ENCODE results near the gene CAMSAP2. TPM values are rescaled to one million over a fixed set of nuclear protein-coding genes. Genes with fewer than 3 reads are reported as not detected.

CAMSAP2 gene
- total RNA-seq, 1 experiment from 2014 or later, result 20.7 TPM

GRCh38 chr1:200904772-200905171, 166.1 kb downstream of the CAMSAP2 start:
- ChIA-PET CTCF (interaction anchor here (1.0 kb wide), 3 partner anchors 11 to 346 kb away, joined by 3 read pairs; no protein-coding TSS in a partner anchor), POLR2A (interaction anchor here (0.6 to 1.5 kb wide), 3 partner anchors 12 to 290 kb away, joined by 3 to 8 read pairs (median 8); no protein-coding TSS in a partner anchor)
- ATAC-seq, result no peak
- no peak for DNase-seq (ENCODE audit: low spot score)
- no peak overlapping the region for H3K27ac Mint-ChIP-seq
- H3K4me3 Mint-ChIP-seq, result no peak overlapping the region
- TF ChIP-seq ZNF671 (CRISPR knock-in tag; IDR thresholded peaks at IDR 0.05) (no peak), GRHL2 (CRISPR knock-in tag; IDR thresholded peaks at IDR 0.05; ENCODE audit: insufficient replicate concordance, severe bottlenecking) (no peak), ZNF423 (CRISPR knock-in tag; IDR thresholded peaks at IDR 0.05) (no peak), ESRRA (CRISPR knock-in tag; IDR thresholded peaks at IDR 0.05; ENCODE audit: borderline replicate concordance) (no peak), FOXK1 (CRISPR knock-in tag; IDR thresholded peaks at IDR 0.05) (no peak)
- no peaks in the 10 kb centered on the region for H3K27me3 Mint-ChIP-seq (ENCODE audit: low read depth)
- no peaks in the 10 kb centered on the region for H3K9me3 Mint-ChIP-seq
- no peaks in the 10 kb centered on the region for H3K4me1 Mint-ChIP-seq
- H3K36me3 Mint-ChIP-seq, result peaks cover 38% of the 10 kb centered on the region

GRCh38 chr1:200905411-200906052, 166.8 kb downstream of the CAMSAP2 start:
- no peak overlapping the region for H3K27ac Mint-ChIP-seq
- H3K27me3 Mint-ChIP-seq (ENCODE audit: low read depth), result no peaks in the 10 kb centered on the region
- POLR2A ChIA-PET, result interaction anchor here (1.0 kb wide), 1 partner anchor 13 kb away, joined by 3 read pairs; no protein-coding TSS in a partner anchor
- H3K4me3 Mint-ChIP-seq, result no peak overlapping the region
- DNase-seq (ENCODE audit: low spot score) (no peak), ATAC-seq (no peak)
- TF ChIP-seq ZBTB21 (CRISPR knock-in tag; IDR thresholded peaks at IDR 0.05; ENCODE audit: borderline replicate concordance) (no peak), PREB (CRISPR knock-in tag; IDR thresholded peaks at IDR 0.05; ENCODE audit: borderline replicate concordance) (no peak), HMGA2 (CRISPR knock-in tag; IDR thresholded peaks at IDR 0.05) (no peak), NFE2L1 (CRISPR knock-in tag; IDR thresholded peaks at IDR 0.05) (no peak), OVOL2 (CRISPR knock-in tag; IDR thresholded peaks at IDR 0.05; ENCODE audit: borderline replicate concordance) (no peak), E2F5 (CRISPR knock-in tag; IDR thresholded peaks at IDR 0.05) (no peak), MYBL2 (CRISPR knock-in tag; IDR thresholded peaks at IDR 0.05) (no peak), GABPB1 (CRISPR knock-in tag; IDR thresholded peaks at IDR 0.05) (no peak), TEAD4 (CRISPR knock-in tag; IDR thresholded peaks at IDR 0.05) (no peak), SMAD3 (CRISPR knock-in tag; IDR thresholded peaks at IDR 0.05; ENCODE audit: borderline replicate concordance) (no peak), JAZF1 (CRISPR knock-in tag; IDR thresholded peaks at IDR 0.05) (no peak), NFYB (CRISPR knock-in tag; conservative IDR thresholded peaks at IDR 0.05; ENCODE audit: low read depth) (no peak), ELF4 (CRISPR knock-in tag; IDR thresholded peaks at IDR 0.05; ENCODE audit: low read depth) (no peak), ATF1 (CRISPR knock-in tag; IDR thresholded peaks at IDR 0.05) (no peak), MAX (CRISPR knock-in tag; IDR thresholded peaks at IDR 0.05) (no peak), PRRX2 (CRISPR knock-in tag; IDR thresholded peaks at IDR 0.05) (no peak)
- TF ChIP-seq, protein P1, sequence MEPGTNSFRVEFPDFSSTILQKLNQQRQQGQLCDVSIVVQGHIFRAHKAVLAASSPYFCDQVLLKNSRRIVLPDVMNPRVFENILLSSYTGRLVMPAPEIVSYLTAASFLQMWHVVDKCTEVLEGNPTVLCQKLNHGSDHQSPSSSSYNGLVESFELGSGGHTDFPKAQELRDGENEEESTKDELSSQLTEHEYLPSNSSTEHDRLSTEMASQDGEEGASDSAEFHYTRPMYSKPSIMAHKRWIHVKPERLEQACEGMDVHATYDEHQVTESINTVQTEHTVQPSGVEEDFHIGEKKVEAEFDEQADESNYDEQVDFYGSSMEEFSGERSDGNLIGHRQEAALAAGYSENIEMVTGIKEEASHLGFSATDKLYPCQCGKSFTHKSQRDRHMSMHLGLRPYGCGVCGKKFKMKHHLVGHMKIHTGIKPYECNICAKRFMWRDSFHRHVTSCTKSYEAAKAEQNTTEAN (CRISPR knock-in tag; IDR thresholded peaks at IDR 0.05), result no peak
- peaks cover 41% of the 10 kb centered on the region for H3K36me3 Mint-ChIP-seq
- no peaks in the 10 kb centered on the region for H3K9me3 Mint-ChIP-seq
- H3K4me1 Mint-ChIP-seq, result no peaks in the 10 kb centered on the region
- CTCF ChIA-PET, result interaction anchor here (0.7 to 1.0 kb wide), 4 partner anchors 10 to 347 kb away, joined by 3 read pairs; no protein-coding TSS in a partner anchor
